GM12801 (cell line): ENCODE data around the gene FMO2.

ENCODE experiments used
- TF ChIP-seq, protein P1 (sequence below): IDR thresholded peaks from one replicate; pipeline ENCODE4 v1.5.1; 2011; ENCODE audit warnings: control low read depth; ENCODE audit not compliant: insufficient read length; ENCODE audit errors: extremely low read depth

FMO2 gene

DNA sequence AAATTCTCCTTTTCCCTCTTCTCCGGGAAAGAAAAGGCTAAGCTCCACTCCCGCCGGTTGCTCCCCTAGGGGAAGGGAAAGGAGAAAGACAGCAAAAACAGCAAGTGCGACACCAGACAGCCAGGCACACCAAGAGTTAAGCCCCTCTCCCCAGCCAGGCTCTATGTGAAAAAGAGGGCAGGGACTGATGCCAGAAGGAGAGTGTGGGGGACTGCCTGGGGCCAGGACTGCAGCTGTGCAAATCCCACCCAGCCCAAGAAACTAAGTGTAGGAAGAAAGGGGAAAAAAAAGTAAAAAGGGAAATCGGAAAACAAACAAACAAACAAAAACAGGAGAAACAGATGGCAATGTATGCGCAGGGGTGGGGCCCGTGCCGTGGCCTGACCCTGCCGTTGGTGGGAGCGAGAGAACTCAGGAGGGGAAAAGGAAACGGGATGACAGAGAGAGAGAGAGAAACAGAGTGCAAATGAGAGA is 35.5 kb downstream of the FMO2 start:
- TF ChIP-seq, protein P1, sequence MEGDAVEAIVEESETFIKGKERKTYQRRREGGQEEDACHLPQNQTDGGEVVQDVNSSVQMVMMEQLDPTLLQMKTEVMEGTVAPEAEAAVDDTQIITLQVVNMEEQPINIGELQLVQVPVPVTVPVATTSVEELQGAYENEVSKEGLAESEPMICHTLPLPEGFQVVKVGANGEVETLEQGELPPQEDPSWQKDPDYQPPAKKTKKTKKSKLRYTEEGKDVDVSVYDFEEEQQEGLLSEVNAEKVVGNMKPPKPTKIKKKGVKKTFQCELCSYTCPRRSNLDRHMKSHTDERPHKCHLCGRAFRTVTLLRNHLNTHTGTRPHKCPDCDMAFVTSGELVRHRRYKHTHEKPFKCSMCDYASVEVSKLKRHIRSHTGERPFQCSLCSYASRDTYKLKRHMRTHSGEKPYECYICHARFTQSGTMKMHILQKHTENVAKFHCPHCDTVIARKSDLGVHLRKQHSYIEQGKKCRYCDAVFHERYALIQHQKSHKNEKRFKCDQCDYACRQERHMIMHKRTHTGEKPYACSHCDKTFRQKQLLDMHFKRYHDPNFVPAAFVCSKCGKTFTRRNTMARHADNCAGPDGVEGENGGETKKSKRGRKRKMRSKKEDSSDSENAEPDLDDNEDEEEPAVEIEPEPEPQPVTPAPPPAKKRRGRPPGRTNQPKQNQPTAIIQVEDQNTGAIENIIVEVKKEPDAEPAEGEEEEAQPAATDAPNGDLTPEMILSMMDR = no peak

GRCh38 chr1:171221665-171222591 is 36.8 kb downstream of the FMO2 start:
- TF ChIP-seq, protein P1 = no peak

DNA sequence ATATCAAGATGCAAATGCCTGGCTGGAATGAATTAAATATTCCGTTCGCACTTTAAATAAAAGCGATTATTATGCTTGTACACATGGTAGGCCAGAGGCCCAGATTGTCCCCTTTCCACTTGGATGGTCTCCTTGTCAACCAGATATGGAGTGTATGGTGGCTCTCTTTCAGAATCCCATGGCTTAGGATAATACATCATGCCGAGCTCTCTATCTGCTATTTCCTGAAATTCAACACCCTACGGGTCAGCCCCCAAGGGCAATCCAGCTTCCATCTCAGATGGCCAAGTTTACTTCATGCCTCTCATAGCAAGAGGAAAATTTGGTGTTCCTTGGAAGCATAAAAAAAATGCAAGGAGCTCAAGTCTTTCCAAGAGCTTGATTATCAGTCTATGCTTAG is 37.8 kb downstream of the FMO2 start:
- TF ChIP-seq, protein P1 = no peak

DNA sequence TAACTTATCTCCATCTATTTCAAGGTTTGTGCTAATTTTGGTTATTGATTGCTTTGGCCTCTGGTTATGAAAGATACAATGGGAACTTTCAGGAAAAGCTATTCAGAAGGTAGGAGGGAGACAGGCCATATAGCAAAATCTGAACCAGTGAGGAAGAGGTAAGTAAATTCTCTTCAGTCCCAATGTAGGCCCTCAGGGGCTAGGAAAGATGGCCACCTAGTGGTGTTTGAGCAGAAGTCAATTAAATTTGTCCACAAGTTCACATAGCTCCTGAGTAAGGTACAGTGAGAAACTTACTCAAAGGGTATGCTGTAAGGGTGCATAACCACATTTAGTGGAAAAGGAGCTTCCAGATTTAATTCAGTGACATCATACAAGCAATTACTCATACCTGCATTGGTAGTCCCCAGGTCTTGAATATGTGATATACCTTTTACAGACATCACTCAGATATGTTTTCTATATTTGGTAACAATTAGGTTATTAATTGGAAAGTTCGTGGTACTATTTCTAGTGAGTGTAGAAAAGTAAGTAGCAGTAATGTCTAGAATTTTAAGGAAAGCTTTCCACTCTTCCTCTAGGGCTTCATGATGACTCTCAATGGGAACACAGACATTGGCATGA is 41.8 kb downstream of the FMO2 start:
- TF ChIP-seq, protein P1 = no peak

DNA sequence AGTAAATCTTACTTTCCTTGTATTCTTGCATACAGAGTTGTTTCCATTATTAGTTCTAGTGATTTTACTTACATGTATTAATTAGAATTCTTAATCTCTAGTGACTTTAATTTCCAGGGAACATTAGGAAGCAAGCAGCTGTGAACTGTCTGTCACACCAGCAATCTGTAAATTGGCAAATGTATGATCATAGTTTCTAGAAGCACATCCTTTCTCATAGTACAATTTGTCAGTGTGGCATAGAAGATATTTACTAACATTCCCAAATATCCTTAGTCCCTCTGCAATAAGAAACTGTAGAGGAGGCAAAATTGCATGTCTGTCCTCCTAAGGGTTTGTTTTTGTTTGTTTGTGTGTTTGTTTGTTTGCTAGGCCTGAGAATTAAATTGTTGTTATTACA is 46.2 kb downstream of the FMO2 start:
- TF ChIP-seq, protein P1 = no peak

DNA sequence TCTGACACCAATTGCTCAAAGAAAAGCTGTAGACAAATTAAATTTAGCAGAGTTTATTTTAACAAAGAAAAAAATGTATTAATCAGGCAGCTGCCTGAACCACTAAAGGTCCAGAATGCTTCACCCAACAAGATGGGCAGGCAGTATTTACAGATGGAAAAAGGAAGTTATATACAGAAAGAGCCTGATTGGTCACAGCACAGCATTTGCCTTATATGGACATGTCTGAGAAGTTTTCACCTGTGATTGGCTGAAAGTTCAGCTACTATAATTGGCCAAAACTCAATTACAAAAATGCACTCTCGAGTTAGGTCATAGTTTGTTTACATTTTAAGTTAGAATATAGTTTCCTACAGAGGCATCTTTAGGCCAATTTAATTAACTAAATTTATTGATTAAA is 48.1 kb downstream of the FMO2 start:
- TF ChIP-seq, protein P1 = no peak

GRCh38 chr1:171243878-171244277 is 58.8 kb downstream of the FMO2 start:
- TF ChIP-seq, protein P1 = no peak
